ENCODE data around the gene ITM2B.

- TF ChIP-seq EZH2phosphoT487 (IDR thresholded peaks at IDR 0.05; ENCODE audit: insufficient read depth, low read depth) = no peak
- TF ChIP-seq EZH2 (IDR thresholded peaks at IDR 0.05; ENCODE audit: insufficient read depth, poor library complexity, severe bottlenecking) = no peak
Measured at GRCh38 chr13:48220981-48221685, 11.9 kb upstream of the ITM2B start.
